Stimulated activated CD4-positive, alpha-beta T cell treated with anti-CD3 and anti-CD28 coated beads, Interleukin-2, amount 100 ng/mL, for 4 hours (primary cell): ENCODE results near the gene NR6A1.
"Not testable (repeated sequence)": the region's sequence is repeated elsewhere in the genome, so short reads cannot be mapped to it uniquely, and the experiment has no call there.

ENCODE experiments used
- DNase-seq: peaks from one replicate; pipeline ENCODE4 v3.0.0-alpha.2; 2020; ENCODE audit warnings: low read depth

The NR6A1 gene

DNA sequence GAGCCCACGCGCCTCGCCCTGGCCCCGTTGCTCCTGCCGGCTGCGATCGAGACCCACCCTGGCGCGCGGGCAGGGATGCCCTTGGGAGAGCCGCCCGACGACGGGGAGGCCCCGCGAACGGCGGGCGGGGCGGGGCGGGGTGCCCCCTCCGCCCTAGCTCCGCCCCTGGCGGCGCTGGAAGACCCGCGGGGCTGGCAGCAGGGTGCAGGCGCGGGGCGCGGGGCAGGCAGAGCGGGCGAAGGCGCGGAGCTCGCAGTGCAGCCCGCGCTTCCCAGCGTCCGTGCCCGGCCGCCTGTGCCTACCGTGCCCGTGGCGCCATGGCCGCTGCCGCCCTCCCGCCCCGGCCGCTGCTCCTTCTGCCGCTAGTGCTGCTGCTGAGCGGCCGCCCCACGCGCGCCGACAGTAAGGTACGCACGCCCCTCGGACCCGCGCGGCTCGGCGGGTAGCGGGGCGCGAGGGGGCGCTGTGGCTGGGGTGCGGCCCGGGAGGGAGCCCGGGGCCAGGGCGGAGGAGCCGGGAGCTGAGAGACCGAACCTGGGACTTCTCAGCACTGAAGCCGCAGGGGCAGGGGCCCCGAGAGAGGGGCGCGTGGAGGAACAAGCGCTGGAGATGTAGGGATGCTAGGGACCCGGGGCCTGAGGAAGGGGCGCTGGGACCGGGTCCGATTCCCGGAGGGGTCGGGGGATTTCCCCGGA is 6.0 kb upstream of the NR6A1 start, which contains the start of gene OLFML2A:
TSS of gene OLFML2A (plus strand) at position 180 of the 695 bp plus-strand sequence. CDS start at position 318, 138 bp downstream.
- no peak for DNase-seq

DNA sequence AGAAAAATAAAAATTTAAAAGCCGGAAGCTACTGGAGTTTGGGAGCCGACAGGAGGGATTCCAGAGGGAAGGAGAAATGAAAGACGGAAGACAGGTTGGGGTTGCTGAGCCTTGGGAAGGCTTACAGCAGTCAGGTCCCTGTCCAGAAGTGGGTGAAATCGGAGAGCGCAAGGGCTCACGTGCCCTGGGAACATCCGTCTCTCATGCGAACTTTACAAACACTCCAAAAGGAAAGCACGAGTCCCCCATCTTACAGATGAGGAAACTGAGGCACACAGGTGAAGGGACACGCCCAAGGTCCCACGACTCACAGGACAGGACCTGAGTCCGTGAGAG is 5.5 kb upstream of the NR6A1 start:
- no peak for DNase-seq

DNA sequence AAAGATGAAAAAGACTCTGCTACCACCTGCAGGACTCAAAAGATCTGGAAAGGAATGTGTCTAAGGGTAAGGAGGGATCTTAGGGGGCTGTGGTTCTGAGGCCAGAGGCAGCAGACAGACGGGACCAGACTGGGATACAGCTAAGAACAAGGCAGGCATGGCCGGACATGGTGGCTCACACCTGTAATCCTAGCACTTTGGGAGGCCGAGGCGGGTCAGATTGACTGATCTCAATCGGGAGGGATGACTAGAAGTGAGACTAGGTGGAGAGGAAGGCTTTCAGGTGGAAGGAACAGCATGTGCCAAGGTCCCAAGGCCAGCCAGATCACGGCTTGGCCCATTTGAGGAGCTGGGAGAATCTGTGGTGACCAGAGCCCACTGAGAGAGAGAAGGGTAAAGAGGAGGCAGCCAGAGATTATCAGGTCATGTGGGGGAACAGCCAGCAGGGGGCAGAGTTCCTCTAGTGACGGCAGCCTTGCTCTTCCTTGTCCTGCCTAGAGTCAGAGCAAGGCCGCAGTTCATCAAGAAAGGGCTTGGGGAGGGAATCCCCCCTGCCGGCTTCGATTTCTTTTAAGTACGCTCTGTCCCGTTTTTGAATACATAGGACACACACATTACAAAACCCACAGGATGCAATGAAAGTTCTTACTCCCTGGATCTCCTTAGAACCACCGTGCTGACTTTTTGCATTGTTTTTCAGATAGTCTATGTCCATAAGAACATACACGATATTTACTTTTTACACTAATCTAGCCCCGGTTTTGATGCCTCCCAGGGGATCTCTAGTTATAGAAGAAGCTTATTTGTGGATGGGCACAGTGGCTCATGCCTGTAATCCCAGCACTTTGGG is 3.2 kb upstream of the NR6A1 start:
- DNase-seq = peak; percentile 71

DNA sequence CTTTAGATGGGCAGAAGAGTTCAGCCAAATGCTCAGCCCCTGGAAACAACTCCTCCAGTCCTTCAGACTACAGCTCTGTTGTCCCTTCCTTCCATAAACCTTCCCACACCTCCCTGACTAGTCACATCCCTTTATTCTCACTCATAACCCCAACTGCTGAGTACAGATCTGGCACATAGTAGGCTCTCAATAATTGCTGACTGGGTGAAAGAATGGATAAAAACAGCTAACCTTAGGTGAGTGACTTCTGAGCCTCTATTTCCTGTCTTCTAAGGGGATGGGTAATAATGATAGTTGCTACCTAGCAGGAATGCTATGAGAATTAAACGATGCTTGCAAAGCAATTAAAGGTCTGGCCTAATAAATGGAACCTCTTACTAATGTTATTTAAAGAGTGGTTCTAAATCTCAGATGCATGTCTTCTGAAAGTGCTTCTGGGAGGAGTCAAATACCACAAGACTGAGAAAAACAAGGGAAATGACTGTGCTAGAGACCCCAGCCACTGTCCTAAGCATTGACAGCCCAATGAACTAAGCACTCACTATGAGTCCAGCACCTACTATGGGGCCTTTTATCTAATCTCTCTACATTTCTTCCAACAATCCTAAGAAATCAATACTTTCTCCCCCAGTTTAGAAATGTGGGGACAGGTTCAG is 2.5 kb upstream of the NR6A1 start:
- no peak for DNase-seq

GRCh38 chr9:124772877-124773276 is 1.8 kb upstream of the NR6A1 start:
- DNase-seq = not testable (repeated sequence)

GRCh38 chr9:124771867-124772679 is 962 bp upstream of the NR6A1 start:
- DNase-seq = no peak

DNA sequence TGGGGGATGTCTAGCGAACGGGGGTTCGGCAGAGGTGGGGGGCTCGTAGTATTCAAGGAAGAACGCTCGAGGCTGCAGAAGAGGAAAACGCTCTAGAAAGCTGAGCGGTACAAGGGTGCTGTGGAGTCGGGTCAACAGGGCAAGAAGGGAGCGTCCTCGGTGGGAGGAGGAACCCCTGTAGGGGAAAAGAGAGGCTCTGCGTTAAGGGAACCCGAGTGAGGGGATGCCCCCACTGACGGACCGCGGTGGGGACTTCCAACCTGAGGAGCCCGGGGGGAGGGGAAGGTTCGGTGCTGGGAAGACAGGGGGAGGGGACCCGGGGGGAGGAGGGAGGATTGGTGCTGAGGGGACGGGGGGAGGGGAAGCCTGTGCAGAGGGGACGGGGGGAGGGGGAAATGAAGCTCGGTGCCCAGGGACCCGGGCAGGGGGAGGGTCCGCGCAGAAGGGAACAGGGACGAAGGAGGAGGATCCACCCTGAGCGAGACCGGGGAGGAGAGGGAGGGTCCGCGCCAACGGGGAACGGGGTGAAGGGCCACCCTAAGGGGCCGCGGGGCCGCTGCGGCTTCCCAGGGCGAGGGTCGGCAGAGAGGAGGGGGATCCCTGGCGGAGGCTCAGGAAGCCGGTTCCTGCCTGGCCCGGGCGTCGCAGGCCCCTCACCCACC is 621 bp downstream of the NR6A1 start:
- DNase-seq = no peak

DNA sequence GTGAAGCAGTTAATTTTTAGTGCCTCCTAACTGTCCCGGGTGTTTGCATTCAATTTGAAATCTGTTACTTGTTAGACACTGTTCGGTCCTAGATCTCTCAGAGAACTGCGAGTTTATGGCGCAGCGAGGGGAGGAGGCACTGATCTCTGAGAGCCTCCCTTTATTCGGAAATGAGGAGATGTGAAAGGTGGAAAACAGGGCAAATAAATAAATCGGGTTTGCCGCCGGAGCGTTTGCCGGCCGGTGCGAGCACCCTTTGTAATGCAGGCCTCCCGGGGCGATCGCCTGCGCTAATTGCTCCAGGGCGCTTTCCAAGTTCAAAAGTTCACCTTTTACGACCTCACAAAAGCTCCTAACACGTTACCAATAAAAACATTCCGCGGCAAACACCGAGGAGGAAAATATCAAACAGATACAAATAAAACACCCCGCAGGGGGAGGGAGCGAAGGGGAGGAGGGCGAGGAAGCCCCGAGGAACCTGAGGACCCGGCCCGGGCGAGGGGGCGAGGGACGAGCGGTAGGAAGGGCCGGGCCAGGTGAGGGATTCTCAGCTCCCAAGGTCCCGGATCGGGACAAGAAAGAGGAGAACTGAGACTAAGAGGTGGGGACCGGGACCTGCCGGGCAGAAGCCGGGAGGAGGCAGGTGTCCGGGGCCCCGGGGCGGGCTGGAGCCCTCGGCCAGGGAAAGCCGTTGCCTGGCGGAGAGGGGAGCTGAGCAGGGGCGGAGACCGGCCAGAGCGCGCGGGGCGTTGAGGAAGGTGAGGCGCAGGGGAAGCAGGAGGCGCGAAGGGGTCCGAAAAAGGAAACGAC is 1.4 kb downstream of the NR6A1 start:
- no peak for DNase-seq

DNA sequence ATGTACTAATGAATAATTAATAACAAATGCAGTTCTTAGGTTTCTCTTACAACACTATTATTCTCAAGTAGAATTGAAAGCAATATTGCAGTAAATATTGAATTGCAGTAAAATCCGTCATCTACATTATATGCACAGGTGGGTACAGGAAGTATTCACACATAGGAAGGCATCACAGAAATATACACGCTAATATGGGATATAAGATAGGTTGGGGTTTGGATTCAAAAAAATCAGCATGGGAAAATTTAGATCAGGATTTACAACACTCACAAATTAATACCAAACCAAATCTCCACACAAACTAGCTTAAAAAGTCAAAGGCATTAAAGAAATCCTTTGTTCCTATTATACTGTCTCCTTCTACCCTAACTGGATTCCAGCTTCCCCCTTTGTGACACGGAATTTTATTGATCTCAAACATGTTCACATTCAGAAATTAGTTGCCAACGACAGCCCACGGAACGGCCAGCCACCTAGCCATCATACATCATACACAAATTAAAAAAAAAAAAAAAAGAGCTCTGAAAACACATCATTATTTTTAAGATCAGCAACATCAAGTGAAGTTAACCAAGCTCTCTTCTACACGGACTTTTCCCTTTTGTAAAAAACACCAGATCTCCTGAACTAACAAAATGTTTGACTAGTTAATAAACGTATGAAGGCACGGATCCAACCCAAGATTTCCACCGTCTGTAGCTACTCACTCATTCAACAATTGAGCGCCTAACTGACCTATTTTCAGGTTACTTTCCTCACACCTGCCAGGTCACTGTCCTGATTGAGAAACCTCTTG is 2.2 kb downstream of the NR6A1 start:
- no peak for DNase-seq

GRCh38 chr9:124768334-124768733 is 2.8 kb downstream of the NR6A1 start:
- DNase-seq = no peak

DNA sequence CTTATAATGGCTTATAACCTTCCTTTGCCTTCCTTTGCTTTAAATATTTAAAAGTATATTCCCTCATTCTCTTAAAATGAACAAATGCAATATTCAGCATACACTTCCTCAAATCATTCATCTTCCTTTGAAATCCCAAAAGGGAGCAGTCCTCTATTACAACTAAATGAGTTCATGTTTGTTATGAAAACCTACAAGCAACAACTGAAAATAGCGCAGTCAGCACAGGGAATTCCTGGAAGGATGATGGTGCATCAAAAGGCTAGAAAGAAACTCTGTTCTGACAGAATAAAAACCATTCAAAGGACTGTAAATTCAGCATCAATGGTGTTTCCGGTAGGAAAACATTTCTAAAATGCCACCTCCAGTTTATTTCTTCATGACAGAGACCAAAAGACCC is 3.3 kb downstream of the NR6A1 start:
- no peak for DNase-seq

- DNase-seq = no peak
These were observed 4.1 kb downstream of the NR6A1 start for GRCh38 chr9:124766815-124767554.

DNA sequence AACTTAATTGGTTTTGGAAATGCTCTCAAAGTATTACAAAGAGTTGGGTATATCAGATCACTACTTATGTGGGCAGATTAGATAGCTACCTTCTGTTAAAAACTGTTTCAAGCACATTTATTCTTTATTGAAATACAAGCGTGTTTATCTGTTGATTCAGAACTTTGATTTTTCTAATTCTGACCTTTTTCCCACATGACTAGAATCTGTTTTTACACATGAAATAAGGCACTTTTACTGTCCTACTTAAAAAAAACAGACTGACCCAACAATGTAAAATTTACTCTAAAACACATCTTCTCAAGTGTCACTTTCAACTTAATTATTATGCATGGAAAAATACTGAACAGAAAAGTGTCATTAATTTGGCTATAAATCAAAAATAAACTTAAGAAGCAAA is 4.8 kb downstream of the NR6A1 start:
- DNase-seq = no peak

DNA sequence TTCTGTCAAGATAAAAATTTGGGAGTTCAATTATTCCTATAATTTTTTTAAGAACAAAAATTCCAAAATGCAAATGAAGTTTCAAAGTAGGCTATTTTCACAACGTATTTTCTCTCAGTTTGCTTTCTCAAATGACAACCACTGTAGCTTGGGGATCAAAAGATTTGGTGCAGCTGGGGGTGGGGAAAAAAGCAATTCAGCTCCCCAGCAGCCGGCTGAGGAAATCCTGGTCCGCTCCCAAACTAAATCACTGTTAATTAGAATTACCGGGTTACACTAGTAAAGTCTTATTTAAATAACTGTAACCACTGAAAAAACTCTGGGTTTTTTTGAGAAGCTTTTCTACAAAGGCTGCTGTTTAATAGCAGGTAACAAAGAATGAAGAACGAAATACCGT is 5.7 kb downstream of the NR6A1 start:
- DNase-seq = no peak

DNA sequence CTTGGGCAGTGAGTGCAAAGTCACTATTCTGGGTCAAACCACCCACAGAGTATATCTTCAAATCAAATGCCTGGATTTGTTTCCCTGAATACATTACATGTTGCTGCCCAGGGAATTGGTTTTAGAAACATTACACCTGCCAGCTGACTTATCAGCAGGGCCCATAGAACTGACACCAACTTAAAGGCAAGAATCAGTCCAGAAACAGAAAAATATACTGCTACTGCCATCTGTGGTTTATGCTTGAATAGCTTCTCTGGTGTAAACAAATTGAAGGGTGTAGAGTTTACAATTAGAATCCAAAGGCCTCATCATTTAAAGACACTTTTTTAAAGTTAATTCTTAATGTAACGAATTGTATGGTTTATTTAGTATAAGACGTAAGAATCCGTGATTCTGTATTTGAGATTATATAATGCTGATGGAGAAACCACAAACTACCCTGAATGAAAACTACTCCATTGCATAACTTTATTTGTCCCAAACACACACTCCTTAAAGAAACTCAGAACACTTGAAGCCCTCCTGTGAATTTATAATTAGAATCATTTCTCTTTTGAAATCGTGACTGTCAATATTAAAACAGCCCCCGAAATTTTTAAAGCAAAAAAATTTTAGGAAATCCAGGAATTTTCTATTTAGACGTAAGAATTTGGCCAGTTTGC is 6.2 kb downstream of the NR6A1 start:
- DNase-seq = no peak

- no peak for DNase-seq
These were observed 8.5 kb downstream of the NR6A1 start for GRCh38 chr9:124762633-124763032.

DNA sequence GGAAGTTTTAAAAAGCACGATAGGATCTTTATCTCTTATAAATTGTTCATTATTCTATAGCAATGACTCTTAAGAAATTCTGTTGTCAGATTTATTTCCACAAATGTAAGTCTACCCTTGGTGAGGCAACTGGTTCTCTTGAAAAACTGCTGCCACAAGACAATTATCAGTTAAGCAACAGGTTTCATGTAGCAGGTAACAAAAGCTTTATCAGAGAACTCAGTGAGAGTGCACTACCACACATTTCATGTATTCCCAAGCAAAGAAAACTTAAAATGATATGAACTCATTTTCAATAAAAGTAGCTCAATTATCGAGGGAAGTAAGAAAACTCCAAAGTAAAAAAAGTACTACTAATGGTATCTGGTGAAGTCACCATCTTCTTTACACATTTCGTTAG is 9.4 kb downstream of the NR6A1 start:
- DNase-seq = no peak

DNA sequence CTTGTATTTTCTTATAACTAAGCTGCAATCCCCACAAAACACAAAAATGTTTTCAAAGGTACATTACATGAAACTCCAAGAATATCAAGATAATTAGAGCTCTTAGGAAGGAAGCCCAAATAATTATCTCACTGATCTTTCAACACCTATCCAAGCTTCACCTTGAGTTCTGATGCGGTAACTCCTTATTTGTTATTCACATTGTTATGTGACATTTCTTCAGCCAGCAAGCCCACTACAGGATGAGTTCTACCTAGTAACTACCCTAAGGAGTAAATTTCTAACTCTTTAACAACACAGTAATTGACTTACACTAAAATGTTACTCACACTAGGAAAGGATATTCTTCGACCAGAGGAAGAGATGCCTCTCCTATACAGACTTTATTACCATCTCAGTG is 9.9 kb downstream of the NR6A1 start:
- DNase-seq = no peak

DNA sequence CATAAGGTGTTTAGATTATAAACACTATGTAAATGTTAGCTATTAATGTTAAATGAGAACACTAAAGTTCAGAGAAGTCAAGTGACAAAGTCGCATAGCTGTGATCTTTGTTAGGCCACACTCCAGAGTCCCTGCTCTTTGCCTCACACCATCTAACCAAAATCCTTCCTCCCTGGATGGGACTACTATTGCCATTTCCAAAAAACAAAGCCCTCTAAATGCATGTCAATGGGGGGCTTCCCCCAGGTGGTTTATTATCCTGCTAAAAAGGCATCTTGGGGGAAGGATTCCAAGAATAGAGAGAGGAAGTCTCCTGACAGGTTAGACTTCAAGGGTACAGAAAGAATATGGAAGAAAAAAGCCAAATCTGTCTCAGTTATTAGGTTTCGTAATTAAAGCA is 10.4 kb downstream of the NR6A1 start:
- DNase-seq = no peak
